GM19467 (cell line): Measurements from ENCODE around the gene EGLN3.
"Not testable (repeated sequence)": the region's sequence is repeated elsewhere in the genome, so short reads cannot be mapped to it uniquely, and the experiment has no call there.

ENCODE experiments used
- ATAC-seq: cut with Tn5 transposase; IDR thresholded peaks from one replicate; pipeline ENCODE4 v1.9.1; 2021; ENCODE audit warnings: mild to moderate bottlenecking, moderate library complexity; ENCODE audit not compliant: unreplicated experiment

EGLN3 gene

GRCh38 chr14:33962466-33962865 lies 11.6 kb upstream of the EGLN3 start:
- not testable (repeated sequence) for ATAC-seq

GRCh38 chr14:33962016-33962415 lies 11.1 kb upstream of the EGLN3 start:
- no peak for ATAC-seq

- ATAC-seq: no peak
Observed at GRCh38 chr14:33959692-33960151, 8.8 kb upstream of the EGLN3 start.

GRCh38 chr14:33958605-33959226 lies 7.8 kb upstream of the EGLN3 start:
- no peak for ATAC-seq

GRCh38 chr14:33957993-33958392 lies 7.1 kb upstream of the EGLN3 start:
- ATAC-seq: no peak

GRCh38 chr14:33957299-33957698 lies 6.4 kb upstream of the EGLN3 start:
- no peak for ATAC-seq

GRCh38 chr14:33956640-33957039 lies 5.8 kb upstream of the EGLN3 start:
- no peak for ATAC-seq

- ATAC-seq: no peak
Observed at GRCh38 chr14:33954016-33954598, 3.2 kb upstream of the EGLN3 start.

GRCh38 chr14:33952541-33952940 lies 1.7 kb upstream of the EGLN3 start:
- ATAC-seq: no peak

- no peak for ATAC-seq
Observed at GRCh38 chr14:33951183-33951840, 438 bp upstream of the EGLN3 start.

- ATAC-seq: no peak
Observed at GRCh38 chr14:33949411-33949893, 1.4 kb downstream of the EGLN3 start.

GRCh38 chr14:33948869-33949408 lies 1.9 kb downstream of the EGLN3 start:
- no peak for ATAC-seq

GRCh38 chr14:33948145-33948868 lies 2.6 kb downstream of the EGLN3 start:
- no peak for ATAC-seq

- ATAC-seq: no peak
Observed at GRCh38 chr14:33946679-33947476, 4.0 kb downstream of the EGLN3 start.

GRCh38 chr14:33945210-33946088 lies 5.4 kb downstream of the EGLN3 start:
- ATAC-seq: no peak

GRCh38 chr14:33943096-33943883 lies 7.6 kb downstream of the EGLN3 start:
- ATAC-seq: no peak

GRCh38 chr14:33941718-33942117 lies 9.2 kb downstream of the EGLN3 start:
- ATAC-seq: no peak

- no peak for ATAC-seq
Observed at GRCh38 chr14:33940561-33941011, 10.3 kb downstream of the EGLN3 start.
